ENCODE data around the gene LPIN3. TPM values are rescaled to one million over a fixed set of nuclear protein-coding genes. Genes with fewer than 3 reads are reported as not detected.

LPIN3 gene
- total RNA-seq, 1 experiment from 2014 or later: 27.9 TPM

- Histone ChIP-seq H3K27ac (ENCODE audit: low read length) (no peak overlapping the region), H3K9me2 (replicated peaks; ENCODE audit: low read length) (no peaks in the 10 kb centered on the region), H3K79me2 (ENCODE audit: low read length) (peaks cover 54% of the 10 kb centered on the region), H3K9me3 (ENCODE audit: low read length) (no peaks in the 10 kb centered on the region), H3K36me3 (ENCODE audit: low read depth, low read length) (0 out of 2 replicates have a peak, but pooled peaks cover 6% of the 10 kb centered on the region), H3K27me3 (ENCODE audit: low read length) (no peaks in the 10 kb centered on the region), H4K20me1 (ENCODE audit: low read length) (no peaks in the 10 kb centered on the region), H3K4me2 (ENCODE audit: low read length) (no peak overlapping the region), H3K4me3 (ENCODE audit: low read length) (no peak overlapping the region), H3F3A (ENCODE audit: low read length, unreplicated experiment) (no peaks in the 10 kb centered on the region), H3K4me1 (ENCODE audit: insufficient read depth, low read length) (peaks cover 23% of the 10 kb centered on the region), H3K9ac (ENCODE audit: low read length) (no peak overlapping the region), H2AFZ (ENCODE audit: low read length) (no peak overlapping the region)
- no peak for DNase-seq
- POLR2A ChIA-PET (ENCODE audit: unreplicated experiment): interaction anchor here (0.7 kb wide), 1 partner anchor 170 kb away, joined by 3 read pairs; no protein-coding TSS in a partner anchor
- intact Hi-C loops (cut with micrococcal nuclease): no loop called here
- no peak for ATAC-seq
- no TSS peak for BruUV-seq (replicated peaks)
- TF ChIP-seq CTCF (conservative IDR thresholded peaks at IDR 0.05; ENCODE audit: low read depth, low read length) (no peak), EZH2 (IDR thresholded peaks at IDR 0.05; ENCODE audit: low read length, unreplicated experiment) (no peak), EZH2phosphoT487 (IDR thresholded peaks at IDR 0.05; ENCODE audit: borderline replicate concordance, low read length) (no peak)
- CTCF ChIA-PET: no interaction called here
These were observed 26.2 kb upstream of the LPIN3 start for GRCh38 chr20:41314386-41314785.

GRCh38 chr20:41316051-41316450, 24.6 kb upstream of the LPIN3 start:
- POLR2A ChIA-PET (ENCODE audit: unreplicated experiment): no interaction called here
- CTCF ChIA-PET: no interaction called here
- Histone ChIP-seq H3K27me3 (ENCODE audit: low read length) (no peaks in the 10 kb centered on the region), H3K9me3 (ENCODE audit: low read length) (no peaks in the 10 kb centered on the region), H3K4me2 (ENCODE audit: low read length) (peak overlapping the region; percentile 96), H3F3A (ENCODE audit: low read length, unreplicated experiment) (no peaks in the 10 kb centered on the region), H3K36me3 (ENCODE audit: low read depth, low read length) (0 out of 2 replicates have a peak, but pooled peaks cover 6% of the 10 kb centered on the region), H4K20me1 (ENCODE audit: low read length) (no peaks in the 10 kb centered on the region), H3K9ac (ENCODE audit: low read length) (peak overlapping the region; percentile 76; the same call in 1 of the 2 replicates), H3K4me1 (ENCODE audit: insufficient read depth, low read length) (peaks cover 17% of the 10 kb centered on the region), H3K4me3 (ENCODE audit: low read length) (peak overlapping the region; percentile 83), H3K27ac (ENCODE audit: low read length) (0 out of 2 replicates have a peak overlapping the region, but pooled peaks have one; percentile 71), H3K9me2 (replicated peaks; ENCODE audit: low read length) (no peaks in the 10 kb centered on the region), H2AFZ (ENCODE audit: low read length) (peak overlapping the region; percentile 90), H3K79me2 (ENCODE audit: low read length) (peaks cover 49% of the 10 kb centered on the region)
- TF ChIP-seq EZH2 (IDR thresholded peaks at IDR 0.05; ENCODE audit: low read length, unreplicated experiment): no peak
- TF ChIP-seq CTCF (conservative IDR thresholded peaks at IDR 0.05; ENCODE audit: low read depth, low read length): no peak
- no peak for TF ChIP-seq EZH2phosphoT487 (IDR thresholded peaks at IDR 0.05; ENCODE audit: borderline replicate concordance, low read length)
- ATAC-seq (no peak), DNase-seq (no peak)
- intact Hi-C loops (cut with micrococcal nuclease): loop anchor here (1.0 to 5.0 kb wide), 4 partner anchors 24 to 84 kb away; partner anchors contain the start of gene LPIN3
- TSS peak; percentile 68 for BruUV-seq (replicated peaks)

All from PC-3 (cell line).